Measurements from ENCODE around the gene OTUB2. TPM values are rescaled to one million over a fixed set of nuclear protein-coding genes. Genes with fewer than 3 reads are reported as not detected.
A peak's percentile ranks its signal among the peaks of the same experiment; 100 is the strongest.

Gene OTUB2
- total and polyA plus RNA-seq, 7 experiments from 2014 or later, result 0.11 to 2.5 (median 0.59) TPM; not detected in 1

DNA sequence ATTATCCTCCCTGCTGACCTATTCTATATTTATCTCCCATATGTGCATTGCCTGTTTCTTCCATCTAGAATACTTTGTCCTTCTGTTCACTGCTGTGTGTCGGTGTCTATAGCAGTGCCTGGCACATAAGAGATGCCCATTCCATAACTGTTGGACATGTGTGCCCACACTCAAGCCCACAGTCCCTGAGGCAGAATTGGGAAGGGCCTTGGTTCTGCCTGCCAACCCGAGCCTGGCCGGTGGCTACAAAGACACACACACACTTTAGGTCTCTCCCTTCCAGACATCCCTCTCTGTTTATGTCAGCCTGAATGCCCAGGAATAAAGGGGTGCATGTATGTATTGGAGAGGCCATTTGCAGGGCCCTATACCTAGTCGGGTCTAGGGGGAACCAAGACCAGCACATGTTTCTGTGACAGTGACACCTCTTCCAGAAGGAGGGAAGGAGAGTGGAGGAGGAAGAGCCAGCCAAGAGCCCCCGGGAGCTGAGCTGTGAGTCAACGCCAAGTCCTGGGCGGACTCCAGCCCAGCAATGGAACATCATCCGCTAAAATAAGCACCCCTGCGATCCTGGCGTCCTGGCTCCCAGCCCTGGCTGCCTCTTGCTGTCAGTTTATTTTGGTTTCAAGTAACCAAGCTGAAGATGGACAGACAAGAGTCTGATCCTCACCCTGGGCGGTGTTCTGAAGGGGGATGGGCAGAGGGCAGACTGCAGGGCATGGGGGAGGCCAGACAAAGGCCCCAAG, 45.5 kb upstream of the OTUB2 start:
- POLR2A ChIA-PET, result interaction anchor here (1.3 to 4.2 kb wide), 3 partner anchors 10 to 21 kb away, joined by 3 to 32 read pairs (median 11); no protein-coding TSS in a partner anchor
- ATAC-seq, result no peak

DNA sequence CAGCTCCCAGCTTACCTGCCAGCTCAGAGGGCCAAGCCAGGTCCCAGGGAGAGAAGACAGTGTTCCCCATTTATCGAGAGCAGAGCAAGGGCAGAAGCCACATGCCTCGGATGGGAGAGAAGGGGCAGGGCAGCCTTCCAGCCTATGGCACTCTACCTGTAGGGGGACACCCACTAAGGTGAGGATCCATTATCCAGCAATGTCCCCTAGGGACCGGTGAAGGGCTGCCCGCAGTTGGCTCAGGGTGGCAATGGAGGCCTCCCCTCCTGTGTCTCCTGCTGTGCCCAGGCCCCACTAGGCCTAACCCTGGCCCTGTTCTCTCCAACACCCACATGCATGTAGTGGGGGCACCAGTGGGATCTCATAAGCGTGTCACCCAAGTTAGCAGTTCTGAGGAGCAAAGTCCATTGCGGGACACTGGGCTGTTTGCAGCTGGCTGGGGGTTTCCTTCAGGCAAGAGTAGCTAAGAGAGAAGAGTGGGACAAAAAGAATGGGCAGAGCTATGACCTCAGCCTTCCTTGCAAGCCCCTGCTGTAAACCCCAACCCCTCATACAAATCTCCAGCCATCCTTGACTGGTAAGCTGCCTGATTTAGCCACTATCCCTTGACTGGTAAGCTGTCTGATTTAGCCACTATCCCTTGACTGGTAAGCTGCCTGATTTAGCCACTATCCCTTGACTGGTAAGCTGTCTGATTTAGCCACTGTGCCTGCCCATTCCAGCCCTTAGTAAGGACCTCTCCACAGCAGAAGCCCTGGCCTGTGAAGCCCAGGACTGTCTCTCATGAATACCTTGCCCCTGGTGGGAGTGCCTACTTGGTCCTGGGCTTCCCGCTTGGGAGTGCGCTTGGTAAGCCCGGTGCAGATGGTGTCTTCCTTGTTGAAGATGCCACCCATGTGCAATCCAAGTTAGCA, 44.6 kb upstream of the OTUB2 start:
- ChIA-PET CTCF (interaction anchor here (1.0 to 2.5 kb wide), 4 partner anchors 11 to 42 kb away, joined by 4 to 13 read pairs (median 6); no protein-coding TSS in a partner anchor), POLR2A (interaction anchor here (0.9 to 4.2 kb wide), 4 partner anchors 11 to 25 kb away, joined by 3 to 32 read pairs (median 7); no protein-coding TSS in a partner anchor)
- H3K27ac Mint-ChIP-seq, result peak overlapping the region in 2 of 9 donors; percentile 42 to 51
- no peak for DNase-seq
- Histone ChIP-seq H3K4me1 (ENCODE audit: control insufficient read depth in 2 of 2, insufficient read depth in 2 of 2, low read length in 2 of 2) (peaks cover 24 to 34% of the 10 kb centered on the region in 2 donors), H3K36me3 (ENCODE audit: control insufficient read depth in 2 of 3, insufficient read depth in 3 of 3, low read length in 3 of 3) (no peaks in the 10 kb centered on the region), H3K27me3 (ENCODE audit: control insufficient read depth in 2 of 2, insufficient read depth in 2 of 2, low read length in 2 of 2) (no peaks in the 10 kb centered on the region), H3K27ac (ENCODE audit: low read depth, low read length) (no peak overlapping the region), H3K4me3 (ENCODE audit: low read length) (no peak overlapping the region), H3K9me3 (ENCODE audit: control insufficient read depth in 2 of 3, low read length in 3 of 3) (peaks cover 0 to 17% (median 16%) of the 10 kb centered on the region in 3 experiments)
- peaks cover 0 to 3% (median 0%) of the 10 kb centered on the region in 5 donors for H3K27me3 Mint-ChIP-seq
- H3K4me3 Mint-ChIP-seq, result no peak overlapping the region
- peaks cover 0 to 26% (median 16%) of the 10 kb centered on the region in 11 donors for H3K9me3 Mint-ChIP-seq
- intact Hi-C loops (cut with micrococcal nuclease), result no loop called here
- ATAC-seq, result no peak
- peaks cover 0 to 33% (median 4%) of the 10 kb centered on the region in 5 donors for H3K36me3 Mint-ChIP-seq
- H3K4me1 Mint-ChIP-seq, result peaks cover 23 to 52% (median 42%) of the 10 kb centered on the region in 7 donors

More for the DNA sequence above, 45.5 kb upstream of the OTUB2 start:
- H3K36me3 ChIP-seq (ENCODE audit: control insufficient read depth in 2 of 3, insufficient read depth in 3 of 3, low read length in 3 of 3), result no peaks in the 10 kb centered on the region
- Mint-ChIP-seq H3K36me3 (peaks cover 0 to 39% (median 4%) of the 10 kb centered on the region in 5 donors), H3K4me1 (peaks cover 30 to 62% (median 51%) of the 10 kb centered on the region in 7 donors), H3K27ac (peak overlapping the region in 3 of 9 donors; percentile 51 to 78 (median 74)), H3K27me3 (peaks cover 0 to 7% (median 5%) of the 10 kb centered on the region in 5 donors), H3K4me3 (peak overlapping the region in 3 of 10 donors; percentile 22 to 61 (median 29)), H3K9me3 (peaks cover 0 to 34% (median 23%) of the 10 kb centered on the region in 11 donors)
- peaks cover 0 to 19% (median 17%) of the 10 kb centered on the region in 3 experiments for H3K9me3 ChIP-seq (ENCODE audit: control insufficient read depth in 2 of 3, low read length in 3 of 3)
- CTCF ChIA-PET, result interaction anchor here (1.3 kb wide), 1 partner anchor 41 kb away, joined by 7 read pairs; no protein-coding TSS in a partner anchor
- H3K27ac ChIP-seq (ENCODE audit: low read depth, low read length), result no peak overlapping the region
- peaks cover 33 to 41% of the 10 kb centered on the region in 2 donors for H3K4me1 ChIP-seq (ENCODE audit: control insufficient read depth in 2 of 2, insufficient read depth in 2 of 2, low read length in 2 of 2)
- no peaks in the 10 kb centered on the region for H3K27me3 ChIP-seq (ENCODE audit: control insufficient read depth in 2 of 2, insufficient read depth in 2 of 2, low read length in 2 of 2)
- DNase-seq, result no peak
- intact Hi-C loops (cut with micrococcal nuclease), result no loop called here
- no peak overlapping the region for H3K4me3 ChIP-seq (ENCODE audit: low read length)

DNA sequence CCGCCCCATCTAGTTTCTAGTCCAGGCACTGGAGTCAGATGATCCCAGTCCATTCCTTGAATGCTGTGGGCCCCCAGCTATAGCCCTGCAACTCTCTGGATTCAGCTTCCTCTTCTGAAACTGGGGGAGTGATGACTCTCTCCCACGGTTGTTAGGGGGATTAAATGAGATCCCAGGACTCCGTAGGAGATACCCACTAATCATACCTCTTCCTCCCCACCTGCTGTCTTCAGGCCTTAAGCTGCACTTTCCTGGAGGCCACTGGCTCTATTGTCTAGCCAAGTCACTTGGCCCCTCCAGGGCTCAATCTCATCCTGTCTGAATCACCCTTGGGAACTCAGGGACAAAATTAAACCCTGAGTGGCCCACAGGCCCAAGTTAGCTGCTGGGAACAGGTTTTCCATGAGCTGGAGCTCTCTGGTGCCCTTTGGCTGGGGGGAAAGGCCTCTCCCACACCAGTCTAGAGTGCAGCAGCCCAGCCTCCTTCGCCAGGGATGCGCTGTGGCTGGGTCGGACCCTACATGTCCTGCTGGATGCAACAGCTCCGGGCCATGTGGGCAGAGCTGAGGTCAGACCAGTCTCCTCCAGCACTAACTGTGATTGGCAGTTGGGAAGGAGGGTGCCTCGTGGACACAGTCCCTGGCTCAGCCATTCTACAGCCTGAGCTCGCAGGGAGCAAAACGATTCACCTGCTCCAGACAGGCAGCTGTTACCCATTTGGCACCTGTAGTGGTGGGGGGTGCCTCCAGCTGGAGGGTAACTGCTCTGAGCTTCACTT, 43.7 kb upstream of the OTUB2 start:
- Mint-ChIP-seq H3K9me3 (peaks cover 0 to 17% (median 9%) of the 10 kb centered on the region in 11 donors), H3K27ac (no peak overlapping the region), H3K27me3 (peaks cover 0 to 3% (median 0%) of the 10 kb centered on the region in 5 donors), H3K36me3 (peaks cover 0 to 24% (median 0%) of the 10 kb centered on the region in 5 donors), H3K4me3 (no peak overlapping the region), H3K4me1 (peaks cover 16 to 44% (median 34%) of the 10 kb centered on the region in 7 donors)
- ATAC-seq, result no peak
- CTCF ChIA-PET, result interaction anchor here (0.8 to 2.5 kb wide), 4 partner anchors 12 to 43 kb away, joined by 4 to 13 read pairs (median 4); no protein-coding TSS in a partner anchor
- Histone ChIP-seq H3K9me3 (ENCODE audit: control insufficient read depth in 2 of 3, low read length in 3 of 3) (peaks cover 0 to 9% (median 8%) of the 10 kb centered on the region in 3 experiments), H3K27ac (ENCODE audit: low read depth, low read length) (no peak overlapping the region), H3K36me3 (ENCODE audit: control insufficient read depth in 2 of 3, insufficient read depth in 3 of 3, low read length in 3 of 3) (no peaks in the 10 kb centered on the region), H3K4me3 (ENCODE audit: low read length) (no peak overlapping the region), H3K4me1 (ENCODE audit: control insufficient read depth in 2 of 2, insufficient read depth in 2 of 2, low read length in 2 of 2) (peaks cover 15 to 26% of the 10 kb centered on the region in 2 donors), H3K27me3 (ENCODE audit: control insufficient read depth in 2 of 2, insufficient read depth in 2 of 2, low read length in 2 of 2) (no peaks in the 10 kb centered on the region)
- POLR2A ChIA-PET, result interaction anchor here (0.6 to 3.1 kb wide), 4 partner anchors 10 to 147 kb away, joined by 3 to 11 read pairs (median 4); partner anchors contain the start of gene IFI27L2
- intact Hi-C loops (cut with micrococcal nuclease), result no loop called here
- DNase-seq, result no peak

DNA sequence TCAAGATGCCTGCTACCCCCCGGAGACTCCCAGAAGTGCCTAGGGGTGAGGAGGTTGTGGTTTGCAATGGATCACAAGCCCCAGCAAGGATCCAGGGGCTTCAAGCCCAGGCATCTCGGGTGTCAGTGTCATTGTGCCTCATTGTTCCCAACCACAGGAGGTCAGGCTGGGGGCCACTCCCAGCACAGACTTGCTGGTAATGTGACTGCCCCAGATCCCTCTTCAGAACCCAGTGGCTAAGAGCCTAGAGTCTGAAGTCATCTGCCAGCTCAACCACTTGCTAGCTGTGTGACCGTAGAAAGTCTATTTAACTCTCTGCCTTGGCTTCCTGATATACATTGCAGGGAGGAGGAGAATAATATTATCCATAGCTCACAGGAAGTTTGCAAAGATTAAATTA, 42.1 kb upstream of the OTUB2 start:
- Mint-ChIP-seq H3K9me3 (peaks cover 0 to 5% (median 0%) of the 10 kb centered on the region in 11 donors), H3K27me3 (peaks cover 0 to 3% (median 0%) of the 10 kb centered on the region in 5 donors), H3K27ac (no peak overlapping the region), H3K4me3 (no peak overlapping the region), H3K36me3 (peaks cover 0 to 11% (median 0%) of the 10 kb centered on the region in 5 donors), H3K4me1 (peaks cover 5 to 28% (median 27%) of the 10 kb centered on the region in 7 donors)
- no peak overlapping the region for H3K4me3 ChIP-seq (ENCODE audit: low read length)
- intact Hi-C loops (cut with micrococcal nuclease), result no loop called here
- ChIA-PET POLR2A (interaction anchor here (1.0 kb wide), 1 partner anchor 23 kb away, joined by 3 read pairs; no protein-coding TSS in a partner anchor), CTCF (interaction anchor here (0.6 to 3.6 kb wide), 2 partner anchors 9 to 45 kb away, joined by 3 to 15 read pairs; no protein-coding TSS in a partner anchor)
- ATAC-seq, result no peak
- no peak overlapping the region for H3K27ac ChIP-seq (ENCODE audit: low read depth, low read length)
- peaks cover 1 to 9% of the 10 kb centered on the region in 2 donors for H3K4me1 ChIP-seq (ENCODE audit: control insufficient read depth in 2 of 2, insufficient read depth in 2 of 2, low read length in 2 of 2)
- H3K27me3 ChIP-seq (ENCODE audit: control insufficient read depth in 2 of 2, insufficient read depth in 2 of 2, low read length in 2 of 2), result no peaks in the 10 kb centered on the region
- DNase-seq, result no peak
- H3K9me3 ChIP-seq (ENCODE audit: control insufficient read depth in 2 of 3, low read length in 3 of 3), result no peaks in the 10 kb centered on the region
- H3K36me3 ChIP-seq (ENCODE audit: control insufficient read depth in 2 of 3, insufficient read depth in 3 of 3, low read length in 3 of 3), result no peaks in the 10 kb centered on the region

DNA sequence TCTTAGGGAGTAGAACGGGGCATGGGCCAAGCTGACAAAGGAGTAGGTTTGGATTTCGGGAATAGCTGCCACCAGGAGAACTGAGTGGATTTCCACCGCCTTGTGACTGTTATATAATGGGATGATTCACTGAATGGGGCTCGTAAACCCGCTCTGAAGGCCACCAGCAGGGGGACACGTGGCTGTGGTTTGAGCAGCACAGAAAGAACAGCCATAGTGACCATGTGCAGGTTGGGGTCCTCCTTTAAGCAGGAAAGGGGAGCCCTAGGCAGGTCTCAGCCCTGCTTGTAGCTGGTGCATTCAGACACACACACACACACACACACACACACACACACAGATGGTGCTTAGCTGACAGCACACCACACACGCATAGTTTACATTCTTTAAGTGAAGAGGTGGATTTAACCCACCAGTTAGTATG, 41.1 kb upstream of the OTUB2 start:
- no peaks in the 10 kb centered on the region for H3K9me3 ChIP-seq (ENCODE audit: control insufficient read depth in 2 of 3, low read length in 3 of 3)
- no peaks in the 10 kb centered on the region for H3K27me3 ChIP-seq (ENCODE audit: control insufficient read depth in 2 of 2, insufficient read depth in 2 of 2, low read length in 2 of 2)
- H3K9me3 Mint-ChIP-seq, result peaks cover 0 to 3% (median 0%) of the 10 kb centered on the region in 11 donors
- peaks cover 0 to 2% of the 10 kb centered on the region in 2 donors for H3K4me1 ChIP-seq (ENCODE audit: control insufficient read depth in 2 of 2, insufficient read depth in 2 of 2, low read length in 2 of 2)
- H3K27ac Mint-ChIP-seq, result no peak overlapping the region
- H3K36me3 Mint-ChIP-seq, result peaks cover 0 to 6% (median 0%) of the 10 kb centered on the region in 5 donors
- peaks cover 0 to 3% (median 0%) of the 10 kb centered on the region in 5 donors for H3K27me3 Mint-ChIP-seq
- no peak overlapping the region for H3K4me3 Mint-ChIP-seq
- no peak for DNase-seq
- no peak for ATAC-seq
- no peaks in the 10 kb centered on the region for H3K36me3 ChIP-seq (ENCODE audit: control insufficient read depth in 2 of 3, insufficient read depth in 3 of 3, low read length in 3 of 3)
- POLR2A ChIA-PET, result no interaction called here
- H3K4me1 Mint-ChIP-seq, result peaks cover 4 to 24% (median 18%) of the 10 kb centered on the region in 7 donors
- no peak overlapping the region for H3K4me3 ChIP-seq (ENCODE audit: low read length)
- no peak overlapping the region for H3K27ac ChIP-seq (ENCODE audit: low read depth, low read length)
- intact Hi-C loops (cut with micrococcal nuclease), result no loop called here
- CTCF ChIA-PET, result interaction anchor here (3.6 kb wide), 1 partner anchor 45 kb away, joined by 15 read pairs; no protein-coding TSS in a partner anchor
